Fibroblast of mammary gland (primary cell): Measurements from ENCODE around the gene CPEB4.

ENCODE experiments used
- DNase-seq: peaks from one replicate; pipeline ENCODE4 v3.0.0-alpha.2; 2010; ENCODE audit warnings: low read depth
- H3K4me3 ChIP-seq: 2 replicates; pipeline ENCODE4 v1.5.1; 2011; ENCODE audit warnings: low read depth, mild to moderate bottlenecking, low read length, moderate library complexity; ENCODE audit not compliant: control insufficient read depth
- TF ChIP-seq, protein P1 (sequence below): conservative IDR thresholded peaks from 2 replicates; pipeline ENCODE4 v1.5.1; 2011; ENCODE audit warnings: low read depth, low read length, inconsistent platforms; ENCODE audit not compliant: control insufficient read depth, insufficient read depth

CPEB4 gene

DNA sequence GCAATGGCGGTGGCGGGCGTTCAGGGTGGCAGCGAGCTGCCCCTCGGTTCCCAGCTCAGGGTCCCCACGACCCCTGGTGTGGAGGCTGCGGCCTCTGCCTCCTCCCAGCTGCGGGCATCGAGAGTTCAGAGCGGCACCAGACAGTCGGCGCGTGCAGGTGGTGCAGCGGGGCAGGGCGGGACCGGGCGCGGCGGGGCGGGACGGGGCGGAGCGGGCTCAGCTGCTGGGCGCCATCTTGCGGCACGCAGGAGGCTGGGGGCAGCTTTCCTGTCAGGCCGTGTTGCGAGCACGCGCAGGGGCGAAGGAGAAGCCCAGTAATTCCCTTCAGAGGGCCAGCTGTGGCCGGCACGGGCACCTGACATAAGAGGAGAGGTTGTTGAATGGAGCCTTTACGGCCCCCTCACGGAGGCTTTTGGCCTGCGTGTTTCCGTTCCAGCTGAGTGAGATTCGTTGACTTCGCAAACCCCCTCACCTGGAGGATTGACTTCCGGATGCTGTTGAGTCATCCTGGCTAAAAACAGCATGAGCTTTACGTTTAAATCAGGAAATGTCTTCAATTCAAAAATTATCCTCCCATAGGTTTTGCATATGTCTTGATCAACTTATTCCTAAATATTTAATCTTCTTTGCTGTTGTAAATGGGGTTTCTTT is 101.4 kb downstream of the CPEB4 start:
- DNase-seq: no peak
- TF ChIP-seq, protein P1, sequence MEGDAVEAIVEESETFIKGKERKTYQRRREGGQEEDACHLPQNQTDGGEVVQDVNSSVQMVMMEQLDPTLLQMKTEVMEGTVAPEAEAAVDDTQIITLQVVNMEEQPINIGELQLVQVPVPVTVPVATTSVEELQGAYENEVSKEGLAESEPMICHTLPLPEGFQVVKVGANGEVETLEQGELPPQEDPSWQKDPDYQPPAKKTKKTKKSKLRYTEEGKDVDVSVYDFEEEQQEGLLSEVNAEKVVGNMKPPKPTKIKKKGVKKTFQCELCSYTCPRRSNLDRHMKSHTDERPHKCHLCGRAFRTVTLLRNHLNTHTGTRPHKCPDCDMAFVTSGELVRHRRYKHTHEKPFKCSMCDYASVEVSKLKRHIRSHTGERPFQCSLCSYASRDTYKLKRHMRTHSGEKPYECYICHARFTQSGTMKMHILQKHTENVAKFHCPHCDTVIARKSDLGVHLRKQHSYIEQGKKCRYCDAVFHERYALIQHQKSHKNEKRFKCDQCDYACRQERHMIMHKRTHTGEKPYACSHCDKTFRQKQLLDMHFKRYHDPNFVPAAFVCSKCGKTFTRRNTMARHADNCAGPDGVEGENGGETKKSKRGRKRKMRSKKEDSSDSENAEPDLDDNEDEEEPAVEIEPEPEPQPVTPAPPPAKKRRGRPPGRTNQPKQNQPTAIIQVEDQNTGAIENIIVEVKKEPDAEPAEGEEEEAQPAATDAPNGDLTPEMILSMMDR: no peak
- no peak overlapping the region for H3K4me3 ChIP-seq

DNA sequence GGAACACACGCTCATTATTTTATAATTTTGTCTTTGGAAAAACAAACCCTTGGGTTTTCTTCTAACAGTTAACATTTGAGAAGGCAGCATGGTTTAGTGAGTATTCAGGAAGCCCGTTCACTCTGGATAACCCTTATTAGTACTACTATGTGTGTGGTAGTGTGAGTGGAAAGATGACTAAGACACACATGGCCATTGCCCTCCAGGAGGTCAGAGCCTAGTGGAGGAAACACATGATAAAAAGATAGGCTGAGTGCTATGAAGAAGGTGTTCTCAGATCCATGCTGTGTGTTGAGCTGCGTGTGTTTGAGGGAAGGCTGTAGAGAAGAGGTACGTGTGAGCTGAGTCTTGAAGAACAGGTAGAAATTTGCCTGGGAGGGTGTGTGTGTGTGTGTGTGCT is 109.2 kb downstream of the CPEB4 start:
- TF ChIP-seq, protein P1: no peak

DNA sequence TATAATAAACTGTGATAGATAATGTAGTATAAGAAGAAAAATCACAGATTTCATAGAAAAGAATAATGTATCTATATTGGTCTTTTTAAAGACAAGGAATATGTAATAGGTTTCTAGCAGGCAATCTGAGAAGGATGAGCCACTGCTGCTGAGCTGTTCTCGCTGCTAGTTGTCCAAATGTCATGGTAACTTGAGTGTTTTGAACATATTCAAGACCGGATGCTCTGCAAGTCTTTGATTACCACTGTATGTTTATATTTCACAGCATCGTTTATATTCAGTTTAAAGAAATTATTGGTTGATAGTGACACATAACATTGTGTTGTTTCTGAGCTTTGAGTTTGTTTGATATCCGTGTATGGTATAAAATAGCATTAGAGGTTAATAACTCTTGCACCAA is 110.4 kb downstream of the CPEB4 start:
- DNase-seq: no peak
- TF ChIP-seq, protein P1: no peak
- H3K4me3 ChIP-seq: no peak overlapping the region

More for the DNA sequence above, 109.2 kb downstream of the CPEB4 start:
- no peak for DNase-seq
- no peak overlapping the region for H3K4me3 ChIP-seq

DNA sequence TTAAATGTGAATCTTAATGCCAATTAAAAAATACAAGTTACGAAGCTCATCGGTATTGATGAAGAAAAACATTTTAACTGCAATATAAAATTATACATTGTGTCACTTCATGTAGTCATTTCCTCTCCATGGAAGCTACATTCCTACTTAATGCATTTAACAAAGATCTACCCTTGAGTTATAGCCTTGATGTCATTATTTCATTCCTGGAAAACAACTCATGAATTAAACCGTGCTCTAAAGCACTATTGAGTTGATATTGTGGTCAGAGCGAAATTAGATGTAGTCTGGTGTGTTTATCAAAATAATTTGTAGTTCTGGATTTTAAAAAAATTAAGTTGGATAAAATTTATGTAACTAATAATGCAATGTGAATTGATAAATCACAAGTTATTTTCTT is 111.9 kb downstream of the CPEB4 start:
- no peak overlapping the region for H3K4me3 ChIP-seq
- TF ChIP-seq, protein P1: no peak
- DNase-seq: no peak

DNA sequence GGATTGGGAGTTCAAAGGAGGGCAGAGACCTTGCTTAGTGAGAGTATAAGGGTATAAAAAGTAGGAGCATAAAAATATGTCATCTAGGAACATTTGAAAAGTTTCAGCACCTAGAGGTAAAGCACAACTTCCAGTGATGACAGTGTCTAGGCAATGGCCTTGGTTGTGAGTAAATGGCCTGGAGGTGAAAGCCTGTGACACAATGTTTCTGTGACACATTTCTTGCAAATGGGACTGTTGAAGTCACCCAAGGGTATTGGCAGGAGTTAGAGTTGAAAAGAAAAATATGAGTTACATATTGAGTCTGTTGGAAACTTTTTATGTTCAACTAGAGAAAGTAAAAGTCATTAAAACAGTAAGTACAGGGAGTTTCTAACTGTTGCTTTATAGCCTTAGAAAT is 115.6 kb downstream of the CPEB4 start:
- TF ChIP-seq, protein P1: no peak
- DNase-seq: no peak
- H3K4me3 ChIP-seq: no peak overlapping the region

DNA sequence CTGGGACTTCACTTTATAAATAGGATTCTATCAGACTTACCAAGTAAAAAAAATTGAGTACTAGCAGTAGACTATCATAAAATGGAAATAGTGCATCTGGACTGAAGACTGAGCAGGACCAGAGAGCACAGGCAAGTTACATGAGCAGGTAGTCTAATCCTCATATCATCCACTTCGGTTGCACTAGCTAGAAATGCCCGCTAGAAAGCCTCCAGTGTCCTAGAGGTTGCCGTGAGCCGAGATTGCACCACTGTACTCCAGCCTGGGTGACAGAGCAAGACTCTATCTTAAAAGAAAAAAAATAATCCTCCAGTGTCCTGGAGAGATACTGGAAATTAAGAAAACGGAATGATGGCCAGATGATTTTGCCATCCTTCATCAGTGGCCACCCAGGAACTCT is 120.8 kb downstream of the CPEB4 start:
- no peak for DNase-seq
- TF ChIP-seq, protein P1: no peak
- H3K4me3 ChIP-seq: no peak overlapping the region

DNA sequence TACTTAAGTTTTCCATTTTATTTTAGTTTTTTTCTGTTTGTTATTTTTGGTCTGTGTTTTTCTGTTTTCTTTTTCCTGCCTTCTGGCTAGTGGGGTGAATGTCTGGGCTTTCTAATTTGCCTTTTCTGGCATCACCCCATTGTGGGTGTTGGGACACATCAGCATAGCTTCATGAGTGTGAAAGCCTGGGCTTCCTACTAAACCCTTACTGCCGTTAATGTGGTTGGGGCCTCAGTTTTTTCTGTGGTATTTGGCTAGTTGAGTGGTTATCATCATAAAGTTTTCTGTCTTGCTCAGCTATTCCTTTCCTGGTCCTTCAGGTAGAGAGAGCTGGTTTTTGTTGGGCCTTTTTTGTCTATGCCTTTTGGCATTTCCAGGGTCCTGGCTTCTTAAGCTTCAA is 122.2 kb downstream of the CPEB4 start:
- no peak overlapping the region for H3K4me3 ChIP-seq
- TF ChIP-seq, protein P1: no peak
- no peak for DNase-seq
